GM18873 (cell line): ENCODE data around the gene DCHS1.

Source experiments
- ATAC-seq: cut with Tn5 transposase; IDR thresholded peaks from one replicate; pipeline ENCODE4 v1.9.1; 2021; ENCODE audit warnings: mild to moderate bottlenecking, moderate library complexity, moderate number of reproducible peaks; ENCODE audit not compliant: unreplicated experiment, low FRiP score

DCHS1 gene

DNA sequence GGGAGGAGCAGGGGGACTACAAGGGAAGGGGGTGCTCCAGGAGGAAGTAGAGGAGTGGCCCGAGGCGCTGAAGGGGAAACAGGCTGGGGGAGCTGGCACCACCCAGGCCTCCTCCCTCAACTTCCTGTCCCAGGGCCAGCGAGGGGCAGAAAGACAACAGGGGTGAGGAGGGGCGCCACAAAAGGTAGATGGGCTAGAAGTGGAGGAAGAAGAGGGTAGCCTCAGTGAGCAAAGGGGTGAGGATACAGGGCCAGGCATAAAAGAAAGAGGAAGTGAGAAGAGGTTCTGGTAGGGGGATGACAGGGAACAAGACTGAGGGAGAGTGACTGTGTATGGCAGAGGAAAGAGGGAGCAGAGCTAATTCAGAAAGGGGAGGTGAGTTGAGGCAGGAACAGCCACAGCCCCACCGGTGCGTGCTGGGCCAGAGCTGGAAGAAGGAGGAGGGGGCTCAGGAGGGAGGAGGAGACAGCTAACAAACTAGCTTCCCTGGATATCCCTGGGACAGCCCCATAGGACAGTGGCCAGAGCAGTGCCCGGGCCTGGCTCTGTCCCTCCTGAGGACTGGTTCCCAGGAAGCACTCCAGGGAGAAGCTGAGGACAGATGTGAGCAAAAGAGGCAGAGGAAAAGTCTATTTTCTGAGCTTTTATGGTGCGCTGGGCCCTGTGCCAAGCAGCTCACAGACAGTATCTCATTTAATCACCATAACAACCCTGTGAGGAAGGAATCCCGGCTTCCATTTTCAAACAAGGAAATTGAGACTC is 8.5 kb downstream of the DCHS1 start:
- ATAC-seq, result peak; percentile 88

DNA sequence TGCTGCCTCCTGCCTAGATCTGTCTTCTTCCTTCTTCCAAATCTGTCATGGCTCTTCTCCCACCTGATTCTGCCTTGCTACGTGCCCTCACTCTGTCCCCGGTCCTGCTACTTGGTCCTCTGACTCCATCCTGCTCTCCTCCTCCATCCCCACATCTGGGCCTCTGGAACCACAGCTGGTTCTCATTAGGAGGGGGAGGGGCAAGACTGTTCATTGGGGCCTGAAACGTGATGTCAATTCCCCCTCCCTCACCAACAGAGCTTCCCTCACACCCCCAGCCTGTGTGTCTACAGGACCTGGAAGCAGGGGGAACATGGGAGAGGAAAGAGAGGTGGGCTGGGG is 9.1 kb downstream of the DCHS1 start:
- ATAC-seq, result no peak

DNA sequence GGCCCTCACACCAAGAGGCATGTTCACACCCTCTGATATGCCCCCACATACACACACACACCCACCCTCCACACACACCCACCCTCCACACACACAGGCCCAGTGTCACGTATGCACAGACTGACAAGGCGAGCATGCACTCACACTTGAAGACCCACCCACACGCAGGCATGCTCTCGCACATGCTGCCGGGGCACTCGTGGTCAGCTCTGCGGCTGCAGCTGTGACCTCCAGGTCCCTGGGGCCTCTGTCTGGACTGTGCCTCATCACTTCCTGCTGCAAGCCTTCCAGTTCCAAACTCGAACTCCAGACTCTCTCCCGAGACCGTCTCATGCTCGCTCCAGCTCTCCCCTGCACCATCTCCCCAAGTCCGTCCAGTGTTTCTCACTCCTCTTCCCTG is 9.5 kb downstream of the DCHS1 start:
- no peak for ATAC-seq

DNA sequence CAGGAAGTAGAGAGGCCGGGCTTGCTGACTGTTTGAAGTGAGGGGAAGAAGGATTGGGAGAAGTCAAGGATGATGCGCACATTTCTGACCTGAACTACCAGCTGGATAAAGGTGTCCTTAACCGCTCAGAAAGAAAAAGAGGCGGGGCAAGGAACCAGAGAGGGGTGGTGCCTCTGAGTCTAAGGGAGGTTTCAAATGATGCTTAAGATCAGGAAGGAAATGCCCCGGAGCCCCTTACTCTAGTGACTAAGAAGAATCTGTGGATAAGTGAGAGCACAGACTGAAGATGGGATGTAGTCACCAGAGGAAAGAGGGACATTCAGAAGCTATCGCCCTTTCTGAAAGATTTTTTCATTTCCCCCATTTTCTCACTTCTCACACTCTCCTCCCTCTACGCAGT is 12.7 kb downstream of the DCHS1 start:
- no peak for ATAC-seq

DNA sequence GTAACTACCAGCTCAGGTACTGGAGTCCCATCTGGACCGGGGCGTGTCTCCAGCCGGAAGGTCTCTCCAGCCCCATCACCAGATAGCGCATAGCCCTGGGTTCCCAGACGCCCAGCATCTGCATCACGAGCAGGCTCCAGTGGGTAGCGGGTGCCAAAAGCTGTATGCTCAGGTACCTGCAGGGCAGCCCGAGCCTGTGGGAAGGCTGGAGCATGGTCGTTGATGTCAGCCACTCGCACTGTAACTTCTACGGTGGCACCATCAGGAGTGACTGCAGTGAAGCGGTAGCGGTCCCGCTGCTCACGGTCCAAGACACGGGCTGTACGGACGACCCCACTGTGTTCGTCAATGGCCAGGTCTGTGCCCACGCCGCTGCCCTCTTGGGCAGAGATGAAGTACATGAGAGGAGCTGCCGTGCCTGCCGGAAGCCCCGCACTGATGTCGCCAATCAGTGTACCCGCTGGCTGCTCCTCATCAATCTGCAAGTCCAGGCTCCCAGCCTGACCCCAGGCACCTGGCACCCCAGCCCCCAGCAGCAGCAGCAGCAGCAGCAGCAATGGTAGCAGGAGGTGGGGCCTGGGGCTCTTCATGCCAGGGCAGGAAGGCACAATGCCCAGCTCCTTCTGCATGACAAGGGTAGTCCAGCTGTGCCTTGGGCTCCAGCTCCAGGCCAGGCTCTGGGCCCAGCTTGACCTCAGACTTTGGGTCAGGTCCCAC is 14.5 kb downstream of the DCHS1 start:
- ATAC-seq, result no peak

DNA sequence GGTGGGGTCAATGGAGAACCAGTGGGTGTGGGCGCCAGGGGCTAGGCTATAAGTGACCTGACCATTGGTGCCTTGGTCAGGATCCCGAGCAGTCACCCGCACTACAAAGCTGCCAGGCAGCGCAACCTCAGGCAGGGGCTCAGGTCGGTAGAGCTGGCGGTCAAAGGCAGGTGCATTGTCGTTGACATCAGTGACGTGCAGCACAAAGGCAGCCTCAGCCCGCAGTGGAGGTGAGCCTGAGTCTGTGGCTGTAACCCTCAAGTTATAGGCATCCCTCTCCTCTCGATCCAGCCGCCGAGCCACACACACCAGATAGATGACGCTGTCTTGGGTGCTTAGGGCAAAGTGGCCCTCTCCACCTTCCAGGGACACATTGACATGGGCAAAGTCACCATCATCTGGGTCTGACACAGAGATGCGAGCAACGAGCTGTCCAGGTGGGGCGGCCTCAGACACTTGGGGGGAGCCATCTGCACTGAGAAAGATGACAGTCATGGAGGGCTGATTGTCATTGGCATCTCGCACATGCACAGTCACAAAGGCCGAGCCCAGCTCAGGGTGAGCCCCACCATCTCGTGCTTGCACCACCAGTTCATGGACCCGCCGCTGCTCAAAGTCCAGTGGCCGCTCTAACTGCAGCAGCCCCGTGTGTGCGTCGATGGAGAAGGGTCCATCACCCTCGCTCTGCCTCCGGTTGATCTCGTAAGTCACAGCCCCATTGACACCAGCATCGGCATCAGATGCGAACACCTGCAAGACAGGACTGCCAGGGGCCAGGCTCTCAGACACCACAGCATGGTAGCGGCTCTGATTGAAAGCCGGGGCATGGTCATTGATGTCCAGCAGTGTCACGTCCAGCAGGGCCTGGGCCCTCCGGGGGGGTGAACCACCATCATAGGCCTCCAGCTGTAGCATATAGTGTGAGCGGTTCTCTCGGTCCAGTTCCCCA is 15.3 kb downstream of the DCHS1 start:
- ATAC-seq, result no peak

DNA sequence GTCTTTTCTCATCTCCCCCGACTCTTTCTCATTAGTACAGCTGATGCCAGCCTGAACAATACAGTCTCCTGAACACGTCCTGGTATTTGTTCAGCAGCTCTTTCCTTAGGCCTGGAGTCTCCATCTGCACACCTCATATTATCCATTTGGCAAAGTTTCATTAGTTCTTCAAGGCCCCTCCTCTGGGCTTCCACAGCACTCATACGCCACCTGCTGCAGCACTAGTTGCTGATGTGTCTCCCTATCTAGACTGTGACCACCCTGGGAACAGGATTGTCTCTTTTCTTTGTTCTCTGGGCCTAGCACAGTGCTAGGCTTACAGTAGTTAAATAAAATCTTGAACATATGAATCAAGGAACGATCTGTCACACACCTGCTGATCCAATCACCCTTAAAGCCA is 17.2 kb downstream of the DCHS1 start:
- no peak for ATAC-seq

DNA sequence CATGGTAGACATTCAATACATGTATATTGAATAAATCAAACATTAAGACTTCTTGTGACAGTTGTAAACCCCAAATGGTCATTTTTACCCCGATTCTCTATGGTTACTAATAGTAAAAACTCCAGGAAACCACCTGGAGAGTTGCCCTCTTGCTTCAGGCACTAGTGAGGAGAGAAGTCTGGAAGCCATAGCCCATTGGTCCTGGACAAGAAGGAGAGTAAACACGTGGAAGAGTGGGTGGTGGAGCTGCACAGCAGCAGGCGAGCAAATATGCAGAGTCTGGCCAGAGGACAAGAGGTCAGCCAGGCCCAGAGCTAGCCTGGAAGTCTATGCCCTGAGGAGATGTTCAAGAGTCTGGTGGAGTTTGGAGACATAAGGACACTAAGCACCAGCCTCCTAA is 17.7 kb downstream of the DCHS1 start:
- no peak for ATAC-seq

DNA sequence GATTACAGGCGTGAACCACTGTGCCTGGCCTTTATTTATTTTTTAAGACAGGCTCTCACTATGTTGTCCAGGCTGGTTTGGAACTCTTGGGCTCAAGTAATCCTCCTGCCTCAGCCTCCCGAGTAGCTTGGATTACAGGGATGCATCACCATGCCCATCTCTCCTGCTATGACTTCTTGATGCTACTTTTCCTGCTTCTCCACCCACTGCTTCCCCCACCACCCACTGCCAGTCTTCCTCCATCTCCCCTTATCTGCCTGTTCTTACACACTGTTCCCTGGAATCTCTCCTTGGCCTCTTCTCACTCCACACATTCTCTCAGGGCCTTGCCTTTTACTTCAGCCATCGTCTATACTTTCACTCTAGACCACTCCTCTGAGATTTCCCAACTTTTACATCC is 19.1 kb downstream of the DCHS1 start:
- ATAC-seq, result no peak

DNA sequence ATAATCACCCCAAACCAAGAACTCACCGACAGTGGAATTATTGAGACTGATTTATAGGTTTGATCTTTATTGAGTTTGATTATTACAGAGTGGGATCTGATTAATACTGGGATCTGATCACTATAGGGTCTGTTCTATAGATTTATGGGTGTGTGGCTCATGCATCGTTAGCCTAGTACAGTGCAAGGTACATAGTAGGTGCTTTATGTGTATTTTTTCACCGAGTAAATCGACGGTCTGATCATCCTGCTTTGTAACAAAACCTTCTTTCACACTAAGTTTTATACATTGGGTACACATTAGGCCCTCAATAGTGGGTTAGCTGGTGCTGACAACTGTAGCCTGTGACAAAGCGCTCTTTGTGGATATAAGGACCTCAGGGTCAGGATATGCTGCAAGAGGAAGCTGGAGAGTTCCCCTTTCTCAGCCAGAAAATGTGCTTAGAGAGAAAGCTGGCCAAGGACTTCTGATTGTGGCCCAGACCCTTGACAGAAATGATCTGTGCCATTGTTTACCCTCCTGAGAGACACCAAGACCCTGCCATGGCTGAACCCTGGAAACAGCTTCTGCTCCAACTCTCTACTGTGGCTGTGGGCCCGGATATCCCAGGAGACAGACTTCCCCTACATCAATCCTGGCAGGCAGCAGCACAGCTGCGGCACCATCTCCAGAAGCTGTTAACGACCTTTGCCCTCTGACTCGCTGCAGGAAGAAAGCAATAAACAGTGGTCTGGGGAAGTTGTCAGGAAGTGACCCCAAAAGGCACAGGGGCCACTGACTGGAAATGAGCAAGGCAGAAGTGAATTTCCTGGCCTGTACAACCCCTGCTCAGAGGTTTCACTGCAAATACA is 20.3 kb downstream of the DCHS1 start:
- no peak for ATAC-seq

DNA sequence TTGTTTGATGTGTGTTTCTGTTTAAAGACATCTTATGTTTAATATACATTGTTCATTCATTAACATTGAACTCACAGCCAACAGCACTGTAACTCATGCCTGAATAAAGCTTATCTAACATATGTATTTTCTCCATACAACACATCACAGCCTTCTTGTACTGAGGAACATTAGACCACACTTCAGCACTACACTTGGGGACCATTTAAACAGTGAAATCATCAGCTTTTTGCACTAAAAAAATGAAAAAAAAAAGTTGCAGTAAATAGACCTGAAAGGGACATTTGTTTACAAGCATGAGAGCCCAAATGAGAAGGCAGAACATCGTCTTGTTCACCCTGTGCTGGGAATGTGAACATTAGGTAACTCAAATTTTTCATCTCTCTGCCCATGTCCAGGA is 21.1 kb downstream of the DCHS1 start:
- no peak for ATAC-seq

DNA sequence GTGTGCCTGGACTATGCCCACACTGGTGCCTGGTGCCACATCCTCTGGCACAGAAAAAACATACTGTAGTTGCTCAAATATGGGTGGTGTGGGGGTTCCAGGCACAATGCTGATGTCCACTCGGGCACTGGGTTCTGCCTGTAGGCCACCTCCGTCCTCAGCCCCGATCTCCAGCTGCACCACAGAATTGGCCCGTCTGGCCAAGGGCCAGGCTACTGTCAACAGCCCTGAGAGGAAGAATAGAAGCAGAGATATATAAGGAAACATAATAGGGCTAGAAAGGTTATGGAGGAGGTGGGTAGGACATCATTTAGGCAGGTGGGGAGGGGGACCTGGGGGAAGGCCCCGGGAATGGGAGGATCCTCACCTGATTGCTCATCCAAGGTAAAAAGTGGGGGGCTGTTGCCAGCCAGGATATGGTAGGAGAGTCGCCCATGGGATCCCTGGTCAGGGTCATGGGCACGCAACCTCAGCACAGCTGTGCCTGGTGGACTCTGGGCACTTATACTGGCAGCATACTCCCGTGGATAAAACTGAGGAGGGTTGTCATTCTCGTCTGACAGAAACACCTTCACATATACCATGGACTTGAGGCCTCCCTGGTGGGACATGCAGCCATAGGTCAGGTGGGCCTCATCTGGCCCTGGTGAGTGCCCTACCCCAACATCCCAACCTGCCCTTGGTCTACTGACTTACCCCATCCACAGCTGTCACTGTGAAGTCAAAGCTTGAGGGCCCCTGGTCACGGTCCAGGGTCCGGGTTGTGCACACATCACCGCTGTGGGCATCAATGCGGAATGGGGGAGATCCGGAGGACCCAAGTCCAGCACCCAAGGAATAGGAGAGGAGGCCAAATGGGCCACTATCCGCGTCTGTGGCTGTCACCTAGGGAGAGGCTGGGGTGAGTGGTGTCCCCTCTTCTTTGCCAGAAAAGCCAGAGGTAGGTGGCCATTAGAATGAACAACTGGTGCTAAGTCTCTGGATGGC is 21.9 kb downstream of the DCHS1 start:
- no peak for ATAC-seq

DNA sequence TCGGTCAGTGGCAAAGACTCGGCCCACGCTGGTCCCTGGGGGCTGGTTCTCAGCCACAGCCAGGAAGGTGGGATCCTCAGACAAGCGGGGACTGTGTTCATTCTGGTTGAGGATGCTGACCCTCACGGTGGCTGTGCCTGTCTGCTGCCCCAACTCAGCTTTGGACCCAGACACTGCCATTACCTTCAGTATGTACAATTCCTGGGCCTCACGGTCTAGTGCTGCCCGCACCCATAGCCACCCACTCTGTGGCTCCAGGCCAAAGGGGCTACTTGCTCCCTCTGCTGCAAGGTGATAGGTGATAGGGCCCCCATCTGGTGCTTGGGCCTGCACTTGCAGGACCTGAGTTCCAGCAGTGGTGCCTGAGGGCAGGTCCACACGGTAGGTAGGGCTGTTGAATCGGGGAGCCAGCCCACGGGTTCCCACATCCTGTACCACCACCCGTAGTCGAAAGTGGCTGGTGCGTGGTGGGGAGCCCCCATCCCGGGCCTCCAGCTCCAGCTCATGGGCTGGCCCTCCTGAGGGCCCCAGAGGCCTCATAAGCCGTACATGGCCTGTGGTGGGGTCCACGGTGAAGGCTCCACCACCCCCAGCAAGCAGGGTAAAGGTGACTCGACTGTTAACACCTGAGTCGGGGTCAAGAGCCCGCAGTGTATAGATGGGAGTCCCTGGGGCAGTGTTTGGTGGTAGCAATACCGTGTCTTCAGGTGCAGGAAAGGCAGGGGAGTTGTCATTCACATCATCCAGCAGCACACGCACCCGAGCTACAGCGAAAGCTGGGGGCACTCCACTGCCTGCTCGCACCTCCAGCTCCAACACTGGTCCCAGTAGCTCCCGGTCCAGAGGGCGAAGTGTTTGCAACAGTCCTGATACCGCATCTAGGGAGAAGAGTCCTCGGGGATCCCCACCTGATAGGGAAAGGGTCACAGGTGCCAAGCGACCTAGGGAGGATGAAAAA is 23.2 kb downstream of the DCHS1 start:
- no peak for ATAC-seq

DNA sequence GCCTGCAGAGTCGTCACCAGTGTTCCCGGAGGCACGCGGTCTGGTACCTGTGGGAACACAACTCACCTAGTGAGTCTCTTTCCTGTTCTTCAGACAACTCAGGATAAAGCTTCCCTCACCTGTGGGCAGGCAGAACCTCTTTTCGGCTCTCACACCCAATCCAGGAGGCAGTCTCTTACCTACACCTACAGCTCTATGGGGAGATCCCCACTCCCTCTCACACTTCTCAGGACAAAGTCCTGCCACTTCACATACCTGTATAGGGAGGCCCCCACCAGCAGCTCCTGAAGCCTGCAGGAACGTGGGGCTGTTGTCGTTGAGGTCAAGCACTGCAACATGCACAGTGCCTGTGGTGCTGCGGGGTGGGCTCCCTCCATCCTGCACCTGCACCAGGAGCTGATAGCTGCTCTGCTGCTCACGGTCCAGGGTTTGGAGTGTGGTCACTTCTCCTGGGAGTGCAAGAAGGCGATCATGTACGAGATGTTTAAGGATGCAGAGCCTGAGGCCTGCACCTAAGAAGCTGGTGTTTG is 24.2 kb downstream of the DCHS1 start:
- no peak for ATAC-seq

DNA sequence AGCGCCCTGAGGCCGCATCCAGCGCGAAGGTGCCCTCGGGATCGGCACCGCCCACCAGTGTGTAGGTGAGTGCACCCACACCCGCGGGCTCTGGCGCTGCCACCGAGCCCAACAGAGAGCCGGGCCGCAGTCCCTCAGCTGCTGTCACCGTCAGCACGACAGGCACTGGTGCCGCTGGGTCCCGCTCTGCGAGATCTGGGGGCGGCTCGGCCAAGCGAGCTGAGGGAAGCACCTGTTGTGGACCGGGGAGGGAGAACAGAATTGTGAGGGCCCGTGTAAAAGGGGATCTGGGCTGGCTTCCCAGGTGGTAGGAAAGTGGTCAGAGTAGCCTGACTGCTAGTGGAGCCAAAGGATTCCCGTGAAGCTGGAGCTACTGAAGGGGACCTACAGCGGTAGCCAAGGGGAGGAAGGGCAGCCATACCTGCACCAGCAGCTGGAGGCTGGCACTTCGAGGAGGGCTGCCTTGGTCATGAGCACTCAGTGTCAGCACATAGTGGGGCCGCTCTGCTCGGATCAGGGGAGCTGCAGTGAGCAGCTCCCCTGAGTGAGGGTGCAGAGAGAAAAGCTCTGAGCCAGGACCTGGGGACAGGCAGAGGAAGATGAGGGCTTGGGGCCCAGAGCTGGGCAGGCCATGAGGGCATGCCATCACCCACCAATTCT is 24.8 kb downstream of the DCHS1 start:
- no peak for ATAC-seq

DNA sequence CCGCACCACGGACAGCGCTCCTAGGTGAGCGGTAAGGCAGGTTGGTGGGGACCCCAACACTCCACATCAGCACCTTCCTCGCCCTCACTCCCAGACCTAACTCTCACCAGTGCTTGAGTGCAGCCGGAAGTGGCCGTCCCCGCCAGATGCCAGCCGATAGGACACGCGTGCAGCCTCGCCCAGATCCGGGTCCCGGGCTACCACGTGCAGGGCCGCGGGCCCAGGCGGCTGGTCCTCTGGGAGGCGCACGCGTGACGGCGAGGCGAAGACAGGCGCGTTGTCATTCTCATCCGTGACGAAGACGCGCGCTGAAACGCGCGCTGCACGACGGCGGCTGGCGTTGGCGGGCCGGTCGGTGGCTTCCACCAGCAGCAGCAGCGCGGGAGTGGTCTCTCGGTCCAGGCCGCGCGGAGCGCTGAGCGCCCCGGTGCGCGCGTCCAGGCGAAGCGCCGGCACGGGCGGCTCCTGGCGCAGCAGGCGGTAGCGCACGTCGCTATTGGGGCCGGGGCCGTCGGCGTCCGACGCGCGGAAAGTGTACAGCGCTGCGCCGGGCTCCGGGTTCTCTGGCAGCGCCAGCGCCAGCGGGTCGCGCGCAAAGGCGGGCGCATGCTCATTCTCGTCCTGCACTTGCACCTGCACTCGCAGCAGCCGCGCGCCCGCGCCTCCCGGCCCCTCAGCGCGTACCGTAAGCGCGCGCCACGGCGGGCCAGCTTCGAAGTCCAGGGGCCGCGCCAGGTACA is 25.5 kb downstream of the DCHS1 start:
- ATAC-seq, result no peak

DNA sequence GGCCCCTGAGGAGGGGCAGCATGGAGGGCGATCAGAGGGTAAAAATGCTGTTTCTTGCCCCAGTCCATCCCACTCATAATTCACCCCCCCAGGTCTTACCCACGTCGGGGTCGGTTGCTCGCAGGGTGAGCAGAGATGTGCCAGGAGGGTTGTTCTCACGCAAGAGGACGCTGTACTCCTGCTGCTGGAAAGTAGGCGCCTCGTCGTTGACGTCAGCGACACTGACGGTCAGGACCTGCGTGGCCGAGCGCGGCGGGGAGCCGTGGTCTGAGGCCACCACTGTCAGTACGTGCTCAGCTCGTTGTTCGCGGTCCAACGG is 26.1 kb downstream of the DCHS1 start:
- ATAC-seq, result no peak
